Parathyroid adenoma (tissue), 2 donors: ENCODE data around the gene COMMD10.

Experiments
- H2AFZ ChIP-seq: fragments of 300-600 bp; sonication (generic); one replicate; pipeline ENCODE4 v1.7.0; 2017; ENCODE audit warnings: antibody characterized with exemption, mild to moderate bottlenecking
- H3K27ac ChIP-seq: fragments of 300-600 bp; sonication (generic); one replicate; pipeline ENCODE4 v1.7.0; 2017
- H3K27me3 ChIP-seq: fragments of 300-600 bp; sonication (generic); one replicate; pipeline ENCODE4 v1.7.0; 2017; ENCODE audit warnings: low read length; ENCODE audit not compliant: control insufficient read depth, insufficient read depth
- H3K36me3 ChIP-seq: fragments of 300-600 bp; sonication (generic); one replicate; pipeline ENCODE4 v1.7.0; 2017; ENCODE audit warnings: low read length; ENCODE audit not compliant: control insufficient read depth, insufficient read depth
- H3K4me1 ChIP-seq: fragments of 300-600 bp; sonication (generic); one replicate; pipeline ENCODE4 v1.7.0; 2017; ENCODE audit warnings: control low read depth
- H3K4me2 ChIP-seq: fragments of 300-600 bp; sonication (generic); one replicate; pipeline ENCODE4 v1.7.0; 2017; ENCODE audit warnings: low read length
- H3K4me3 ChIP-seq: fragments of 300-600 bp; sonication (generic); one replicate; pipeline ENCODE4 v1.7.0; 2017; ENCODE audit warnings: low read depth, low read length
- H3K79me2 ChIP-seq: fragments of 300-600 bp; sonication (generic); one replicate; pipeline ENCODE4 v1.7.0; 2017; ENCODE audit warnings: control low read depth
- H3K9ac ChIP-seq: fragments of 300-600 bp; sonication (generic); one replicate; pipeline ENCODE4 v1.7.0; 2017; ENCODE audit warnings: mild to moderate bottlenecking
- H3K9me3 ChIP-seq: fragments of 300-600 bp; sonication (generic); one replicate; pipeline ENCODE4 v1.7.0; 2017; ENCODE audit warnings: low read length; ENCODE audit not compliant: control insufficient read depth
- CTCF ChIP-seq: fragments of 300-600 bp; sonication (generic); IDR thresholded peaks from one replicate; pipeline ENCODE4 v1.7.0; 2017; ENCODE audit warnings: antibody characterized with exemption, mild to moderate bottlenecking
- donor health status: primary hyperparathyroidism.

Gene COMMD10

DNA sequence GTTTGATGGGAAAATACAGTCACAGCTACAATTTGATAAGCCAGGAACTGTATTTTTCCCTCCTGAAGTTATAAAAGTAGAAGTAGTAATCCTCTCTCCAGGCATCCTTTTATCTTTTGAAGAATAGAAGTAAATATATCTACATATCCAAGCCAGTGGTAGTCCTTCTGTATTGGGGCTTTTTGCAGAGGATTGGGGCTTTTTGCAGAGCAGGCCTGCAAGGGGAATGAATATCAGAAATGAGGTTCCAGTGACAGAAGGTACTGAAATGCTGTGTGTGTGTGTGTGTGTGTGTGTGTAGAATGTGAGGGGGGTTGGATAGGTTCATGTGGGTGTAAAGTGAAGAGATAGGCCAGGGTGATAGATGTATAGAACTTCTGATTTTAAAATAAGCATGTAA lies 127.4 kb downstream of the COMMD10 start:
- no peak overlapping the region for H3K9ac ChIP-seq
- no peaks in the 10 kb centered on the region for H3K79me2 ChIP-seq
- H3K9me3 ChIP-seq = no peaks in the 10 kb centered on the region
- TF ChIP-seq CTCF = no peak
- no peaks in the 10 kb centered on the region for H3K27me3 ChIP-seq
- no peak overlapping the region for H3K27ac ChIP-seq
- no peak overlapping the region for H3K4me3 ChIP-seq
- H2AFZ ChIP-seq = no peak overlapping the region
- no peaks in the 10 kb centered on the region for H3K4me1 ChIP-seq
- no peak overlapping the region for H3K4me2 ChIP-seq
- no peaks in the 10 kb centered on the region for H3K36me3 ChIP-seq

DNA sequence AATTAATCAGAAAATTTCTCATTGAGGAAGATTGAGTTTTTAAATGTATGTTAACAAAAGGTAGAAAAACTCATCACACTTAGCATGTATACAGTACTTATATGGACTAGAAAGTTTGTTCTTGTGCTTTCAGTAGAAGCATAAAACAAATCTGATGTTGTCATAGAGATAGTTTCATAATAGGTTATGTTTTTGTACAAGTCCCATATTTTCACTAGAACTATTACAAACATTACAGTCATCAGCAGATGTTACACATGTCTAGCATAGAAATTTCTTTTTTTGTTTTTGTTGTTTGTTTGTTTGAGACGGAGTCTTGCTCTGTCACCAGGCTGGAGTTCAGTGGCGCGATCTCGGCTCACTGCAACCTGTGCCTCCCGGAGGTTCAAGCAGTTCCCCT lies 131.4 kb downstream of the COMMD10 start:
- Histone ChIP-seq H3K27me3 (no peaks in the 10 kb centered on the region), H3K4me3 (no peak overlapping the region), H3K79me2 (no peaks in the 10 kb centered on the region), H2AFZ (no peak overlapping the region), H3K4me1 (no peaks in the 10 kb centered on the region), H3K9me3 (no peaks in the 10 kb centered on the region), H3K4me2 (no peak overlapping the region), H3K27ac (no peak overlapping the region), H3K36me3 (no peaks in the 10 kb centered on the region), H3K9ac (no peak overlapping the region)
- TF ChIP-seq CTCF = no peak

DNA sequence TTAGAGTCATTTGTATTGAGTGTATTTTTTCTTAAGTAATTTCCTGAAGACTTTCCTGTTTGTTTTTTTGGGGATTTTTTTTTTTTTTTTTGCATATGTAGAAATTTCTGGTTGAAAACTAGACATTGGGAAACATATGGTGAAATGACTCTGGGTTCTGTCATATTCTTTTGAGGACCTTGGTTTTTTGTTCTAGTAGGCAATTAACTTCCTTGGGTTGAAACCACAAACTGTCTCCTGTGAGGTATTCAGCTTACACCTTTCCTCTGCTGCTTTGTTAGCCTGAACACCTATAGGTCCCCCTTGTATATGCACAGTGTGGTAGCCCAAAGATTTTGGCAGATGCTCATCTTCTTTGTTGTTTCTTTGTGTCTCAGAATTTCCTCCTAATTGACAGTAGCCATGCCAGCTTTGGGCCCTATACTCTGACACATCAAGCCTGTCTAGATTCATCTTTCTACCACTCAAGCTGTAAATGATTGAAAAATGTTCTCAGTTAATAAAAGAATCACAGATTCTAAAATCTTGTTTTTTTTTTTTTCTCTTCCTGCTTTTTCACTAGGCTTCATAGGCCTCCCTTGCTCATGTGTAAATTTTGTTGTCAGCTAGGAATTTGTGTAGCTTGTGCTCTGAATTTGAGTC lies 140.6 kb downstream of the COMMD10 start:
- TF ChIP-seq CTCF = no peak
- Histone ChIP-seq H3K79me2 (no peaks in the 10 kb centered on the region), H3K27me3 (no peaks in the 10 kb centered on the region), H3K27ac (no peak overlapping the region), H3K36me3 (no peaks in the 10 kb centered on the region), H3K4me1 (no peaks in the 10 kb centered on the region), H2AFZ (no peak overlapping the region), H3K4me2 (no peak overlapping the region), H3K9me3 (no peaks in the 10 kb centered on the region), H3K9ac (no peak overlapping the region), H3K4me3 (no peak overlapping the region)

DNA sequence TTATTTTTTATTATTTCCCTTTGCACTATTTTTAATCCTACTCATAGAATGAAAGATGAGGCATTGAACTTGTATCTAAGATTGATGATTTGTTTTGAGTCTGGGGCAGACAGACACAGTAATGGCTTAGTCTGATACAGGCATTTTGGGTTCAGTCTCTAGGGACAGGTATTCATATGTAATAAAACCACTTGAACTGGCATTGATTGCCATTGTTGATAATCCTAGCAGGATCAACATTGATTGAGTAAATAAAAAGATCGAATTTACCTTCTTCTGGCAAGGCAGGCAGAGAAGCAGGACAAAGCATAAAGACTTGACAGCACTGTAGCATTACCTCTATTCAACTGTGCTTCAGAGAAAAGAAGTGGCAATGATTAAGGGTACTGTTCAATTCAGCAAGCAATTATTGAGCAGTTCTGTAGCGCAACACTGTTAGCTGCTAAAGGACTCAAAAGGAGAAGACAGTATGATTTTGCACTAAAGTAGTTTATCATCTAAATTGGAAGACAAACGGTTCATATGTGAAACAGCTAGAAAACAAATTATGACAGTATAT lies 144.4 kb downstream of the COMMD10 start:
- Histone ChIP-seq H3K4me1 (no peaks in the 10 kb centered on the region), H3K9me3 (no peaks in the 10 kb centered on the region), H3K27ac (no peak overlapping the region), H3K36me3 (no peaks in the 10 kb centered on the region), H3K9ac (no peak overlapping the region), H3K27me3 (no peaks in the 10 kb centered on the region), H3K4me2 (no peak overlapping the region), H3K4me3 (no peak overlapping the region), H2AFZ (no peak overlapping the region), H3K79me2 (no peaks in the 10 kb centered on the region)
- TF ChIP-seq CTCF = no peak

GRCh38 chr5:116231288-116231687 lies 146.5 kb downstream of the COMMD10 start:
- H2AFZ ChIP-seq = no peak overlapping the region
- H3K4me1 ChIP-seq = no peaks in the 10 kb centered on the region
- H3K9me3 ChIP-seq = no peaks in the 10 kb centered on the region
- no peaks in the 10 kb centered on the region for H3K79me2 ChIP-seq
- H3K4me3 ChIP-seq = no peak overlapping the region
- no peak overlapping the region for H3K9ac ChIP-seq
- H3K36me3 ChIP-seq = no peaks in the 10 kb centered on the region
- H3K4me2 ChIP-seq = no peak overlapping the region
- H3K27ac ChIP-seq = no peak overlapping the region
- no peaks in the 10 kb centered on the region for H3K27me3 ChIP-seq
- no peak for TF ChIP-seq CTCF
